Measurements from ENCODE around the gene UGT1A5. TPM values are rescaled to one million over a fixed set of nuclear protein-coding genes. Genes with fewer than 3 reads are reported as not detected.

The UGT1A5 gene
- total and polyA plus RNA-seq, 2 of the 13 experiments (the other 11 are each of a cell fraction or from before 2014, with no cell fraction given), result not detected

DNA sequence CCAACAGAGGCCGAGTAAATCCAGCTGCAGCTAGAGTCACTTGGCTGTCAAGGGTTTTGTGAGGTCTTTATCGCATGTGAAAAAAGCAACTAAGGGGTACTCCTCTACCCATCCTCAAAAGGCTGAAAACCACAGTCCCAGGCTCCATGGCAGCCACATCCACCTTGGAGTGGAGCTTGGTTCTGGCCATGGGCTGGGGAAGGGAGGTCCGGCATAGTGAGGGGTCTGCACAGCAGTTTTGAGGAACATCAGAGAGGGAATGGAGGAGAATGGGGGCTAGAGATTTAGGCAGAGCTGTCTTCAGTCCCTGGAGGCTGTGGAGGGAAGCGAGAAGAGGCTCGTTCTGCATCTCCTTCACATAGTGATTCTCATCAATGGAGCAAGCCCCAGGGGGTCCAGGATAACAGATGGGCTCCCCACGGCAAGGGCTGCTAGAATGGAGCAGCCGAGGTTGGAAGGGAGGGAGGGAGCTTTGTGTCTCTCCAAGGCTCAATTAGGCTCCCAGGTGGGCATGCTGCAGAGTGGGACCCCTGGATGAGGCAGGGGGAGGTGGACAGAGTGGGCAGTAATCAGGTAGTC lies 86.5 kb downstream of the UGT1A5 start:
- Histone ChIP-seq H3K36me3 (replicated peaks in 1 of 2; ENCODE audit: control insufficient read depth in 1 of 2, insufficient read depth in 2 of 2, low read length in 2 of 2) (no peaks in the 10 kb centered on the region), H3K4me1 (ENCODE audit: insufficient read depth, low read length) (peaks cover 5% of the 10 kb centered on the region; the same call in 1 of the 2 replicates), H3K4me2 (ENCODE audit: low read depth, low read length) (no peak overlapping the region), H4K20me1 (ENCODE audit: insufficient read depth, low read length) (no peaks in the 10 kb centered on the region), H2AFZ (ENCODE audit: low read length) (no peak overlapping the region), H3K79me2 (ENCODE audit: insufficient read depth, low read length) (no peaks in the 10 kb centered on the region), H3K27me3 (ENCODE audit: control insufficient read depth in 1 of 2, insufficient read depth in 2 of 2, low read length in 2 of 2) (peaks cover 2 to 54% of the 10 kb centered on the region in 2 experiments; a peak in 3 of 5 replicates), H3K27ac (ENCODE audit: extremely low read length, insufficient read depth, low read length) (no peak overlapping the region), H3K9me3 (ENCODE audit: low read length) (no peaks in the 10 kb centered on the region), H3K9ac (ENCODE audit: insufficient read depth, low read depth, low read length) (no peak overlapping the region), H3K4me3 (replicated peaks in 1 of 3; ENCODE audit: insufficient read depth in 1 of 3, low read depth in 2 of 3, low read length in 3 of 3) (no peak overlapping the region)
- 31% methylated on average over 7 of the region's 7 CpGs for WGBS (ENCODE audit: low lambda C conversion rate)
- in situ Hi-C loops (cut with HindIII; ENCODE audit: extremely low pct_ligation_motif_present, low pct_unique_long_range_greater_than_20kb), result no loop called here
- no TSS peak for BruUV-seq (replicated peaks)
- intact Hi-C loops (cut with micrococcal nuclease; ENCODE audit: unreplicated experiment), result no loop called here
- POLR2A ChIA-PET, result no interaction called here
- DNase-seq (ENCODE audit: low spot score) (no peak), FAIRE-seq (no peak), ATAC-seq (no peak)
- CTCF ChIA-PET (ENCODE audit: low intra/inter-chr PET ratio, low total read pairs), result no interaction called here
- TF ChIP-seq ATAD3A (CRISPR knock-in tag; IDR thresholded peaks at IDR 0.05) (no peak), FOXM1 (CRISPR knock-in tag; IDR thresholded peaks at IDR 0.05) (no peak), ZNF354B (CRISPR knock-in tag; IDR thresholded peaks at IDR 0.05) (no peak), ZNF224 (CRISPR knock-in tag; IDR thresholded peaks at IDR 0.05) (no peak), ZNF432 (CRISPR knock-in tag; IDR thresholded peaks at IDR 0.05; ENCODE audit: borderline replicate concordance) (no peak), TMF1 (CRISPR knock-in tag; IDR thresholded peaks at IDR 0.05; ENCODE audit: low read depth) (no peak), SP5 (CRISPR knock-in tag; IDR thresholded peaks at IDR 0.05; ENCODE audit: borderline replicate concordance, low read depth) (no peak), HMG20B (CRISPR knock-in tag; conservative IDR thresholded peaks at IDR 0.05) (no peak), ZMYM3 (CRISPR knock-in tag; IDR thresholded peaks at IDR 0.05) (no peak), ZFP37 (CRISPR knock-in tag; IDR thresholded peaks at IDR 0.05; ENCODE audit: borderline replicate concordance) (no peak), ZNF234 (CRISPR knock-in tag; conservative IDR thresholded peaks at IDR 0.05) (no peak), ZNF275 (CRISPR knock-in tag; IDR thresholded peaks at IDR 0.05; ENCODE audit: borderline replicate concordance) (no peak), TEAD2 (CRISPR knock-in tag; IDR thresholded peaks at IDR 0.05) (no peak), MAFK (conservative IDR thresholded peaks at IDR 0.05 in 1 of 2, IDR thresholded peaks at IDR 0.05 in 1 of 2; ENCODE audit: low read length in 2 of 2) (no peak), LRRFIP1 (CRISPR knock-in tag; conservative IDR thresholded peaks at IDR 0.05) (no peak)
- TF ChIP-seq, protein P1, sequence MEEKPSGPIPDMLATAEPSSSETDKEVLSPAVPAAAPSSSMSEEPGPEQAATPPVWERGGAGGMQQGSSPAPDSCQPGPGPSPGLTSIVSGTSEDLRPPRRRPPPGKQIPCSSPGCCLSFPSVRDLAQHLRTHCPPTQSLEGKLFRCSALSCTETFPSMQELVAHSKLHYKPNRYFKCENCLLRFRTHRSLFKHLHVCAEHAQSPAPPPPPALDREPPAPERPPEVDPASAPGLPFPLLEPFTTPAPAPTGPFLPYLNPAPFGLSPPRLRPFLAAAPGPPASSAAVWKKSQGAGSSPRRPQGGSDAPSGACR (CRISPR knock-in tag; IDR thresholded peaks at IDR 0.05), result no peak
- TF ChIP-seq, protein P2, sequence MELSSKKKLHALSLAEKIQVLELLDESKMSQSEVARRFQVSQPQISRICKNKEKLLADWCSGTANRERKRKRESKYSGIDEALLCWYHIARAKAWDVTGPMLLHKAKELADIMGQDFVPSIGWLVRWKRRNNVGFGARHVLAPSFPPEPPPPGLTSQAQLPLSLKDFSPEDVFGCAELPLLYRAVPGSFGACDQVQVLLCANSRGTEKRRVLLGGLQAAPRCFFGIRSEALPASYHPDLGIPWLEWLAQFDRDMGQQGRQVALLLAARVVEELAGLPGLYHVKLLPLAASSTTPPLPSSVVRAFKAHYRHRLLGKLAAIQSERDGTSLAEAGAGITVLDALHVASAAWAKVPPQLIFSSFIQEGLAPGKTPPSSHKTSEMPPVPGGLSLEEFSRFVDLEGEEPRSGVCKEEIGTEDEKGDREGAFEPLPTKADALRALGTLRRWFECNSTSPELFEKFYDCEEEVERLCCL (CRISPR knock-in tag; IDR thresholded peaks at IDR 0.05; ENCODE audit: borderline replicate concordance), result no peak

Measured in HepG2 (cell line).